GM23338 (cell line): ENCODE measurements around the gene RSL1D1. TPM values are rescaled to one million over a fixed set of nuclear protein-coding genes. Genes with fewer than 3 reads are reported as not detected.

Source experiments
- ATAC-seq: fragments of 200-7000 bp; cut with Tn5 transposase; 3 replicates; pipeline ENCODE4 v1.9.1; 2020
- DNase-seq: peaks from one replicate; pipeline ENCODE4 v3.0.0-alpha.2; 2015; ENCODE audit warnings: low spot score
- H2AFZ ChIP-seq: fragments of 200-600 bp; sonication (generic); 2 replicates; pipeline ENCODE4 v1.8.0; 2016; ENCODE audit warnings: antibody characterized with exemption, mild to moderate bottlenecking, moderate library complexity
- H3F3A ChIP-seq: fragments of 200-600 bp; sonication (generic); replicated peaks from 2 replicates; pipeline ENCODE4 v1.8.0; 2017; ENCODE audit warnings: antibody characterized with exemption, mixed run types, low read depth
- H3K27ac ChIP-seq: fragments of 200-600 bp; sonication (generic); 2 replicates; pipeline ENCODE4 v1.6.1; 2016; ENCODE audit warnings: low read depth
- H3K27me3 ChIP-seq: fragments of 200-600 bp; sonication (generic); 2 replicates; pipeline ENCODE4 v1.8.0; 2016; ENCODE audit warnings: mild to moderate bottlenecking, mixed run types, moderate library complexity; ENCODE audit not compliant: insufficient read depth
- H3K36me3 ChIP-seq: fragments of 200-600 bp; sonication (generic); 2 replicates; pipeline ENCODE4 v1.8.0; 2016; ENCODE audit warnings: mild to moderate bottlenecking; ENCODE audit not compliant: insufficient read depth
- H3K4me1 ChIP-seq: fragments of 200-600 bp; sonication (generic); 2 replicates; pipeline ENCODE4 v1.8.0; 2016; ENCODE audit warnings: mild to moderate bottlenecking, moderate library complexity; ENCODE audit not compliant: insufficient read depth
- H3K4me2 ChIP-seq: fragments of 200-600 bp; sonication (generic); 2 replicates; pipeline ENCODE4 v1.7.1; 2017; ENCODE audit warnings: mixed run types
- H3K4me3 ChIP-seq: fragments of 200-600 bp; sonication (generic); 2 replicates; pipeline ENCODE4 v1.6.1; 2016; ENCODE audit warnings: mixed run types
- H3K79me2 ChIP-seq: fragments of 200-600 bp; sonication (generic); replicated peaks from 2 replicates; pipeline ENCODE4 v1.8.0; 2017; ENCODE audit warnings: mild to moderate bottlenecking; ENCODE audit not compliant: insufficient read depth
- H3K9me2 ChIP-seq: fragments of 200-600 bp; sonication (generic); 2 replicates; pipeline ENCODE4 v1.8.0; 2017; ENCODE audit not compliant: insufficient read depth
- H4K20me1 ChIP-seq: fragments of 200-600 bp; sonication (generic); replicated peaks from 2 replicates; pipeline ENCODE4 v1.8.0; 2017; ENCODE audit warnings: mild to moderate bottlenecking; ENCODE audit not compliant: insufficient read depth
- H3K27ac Mint-ChIP-seq: 2 replicates; pipeline ENCODE4 v1.8.0; 2020; ENCODE audit warnings: inconsistent platforms, mild to moderate bottlenecking, moderate library complexity, mixed read lengths
- H3K27me3 Mint-ChIP-seq: 3 replicates; pipeline ENCODE4 v1.8.0; 2022; ENCODE audit warnings: low read depth, mild to moderate bottlenecking, moderate library complexity, mixed read lengths, inconsistent platforms; ENCODE audit not compliant: insufficient read depth, poor library complexity
- H3K36me3 Mint-ChIP-seq: 3 replicates; pipeline ENCODE4 v1.8.0; 2021; ENCODE audit warnings: low read depth, mild to moderate bottlenecking, inconsistent platforms, moderate library complexity, mixed read lengths
- H3K4me1 Mint-ChIP-seq: 3 replicates; pipeline ENCODE4 v1.8.0; 2020; ENCODE audit warnings: mild to moderate bottlenecking, inconsistent platforms, mixed read lengths
- H3K4me3 Mint-ChIP-seq: 3 replicates; pipeline ENCODE4 v1.8.0; 2021; ENCODE audit warnings: moderate library complexity, mild to moderate bottlenecking, inconsistent platforms, mixed read lengths
- H3K9me3 Mint-ChIP-seq: 3 replicates; pipeline ENCODE4 v1.8.0; 2020; ENCODE audit warnings: moderate library complexity, mild to moderate bottlenecking, inconsistent platforms, mixed read lengths
- CREB1 ChIP-seq: fragments of 250-450 bp; sonication (Bioruptor Pico); IDR thresholded peaks from 2 replicates; pipeline ENCODE4 v1.5.0; 2020; ENCODE audit warnings: low read depth, mild to moderate bottlenecking, moderate library complexity
- CTCF ChIP-seq, 2 experiments: fragments of 200-600 bp in 1 of 2; sonication (generic) in 1 of 2; conservative IDR thresholded peaks; 2 replicates each; pipeline versions ENCODE4 v1.5.1 to v1.6.1; 2016 to 2017; ENCODE audit warnings: antibody characterized with exemption in 2 of 2, low read depth in 2 of 2, mild to moderate bottlenecking in 2 of 2, moderate library complexity in 1 of 2
- ETS1 ChIP-seq: IDR thresholded peaks from 2 replicates; pipeline ENCODE4 v1.6.1; 2016; ENCODE audit warnings: antibody characterized with exemption
- EZH2 ChIP-seq: fragments of 200-600 bp; sonication (generic); IDR thresholded peaks from one replicate; pipeline ENCODE4 v1.8.0; 2017; ENCODE audit warnings: antibody characterized with exemption, mild to moderate bottlenecking, low read depth; ENCODE audit not compliant: unreplicated experiment
- EZH2phosphoT487 ChIP-seq: fragments of 200-600 bp; sonication (generic); IDR thresholded peaks from one replicate; pipeline ENCODE4 v1.8.1; 2018; ENCODE audit warnings: antibody characterized with exemption; ENCODE audit not compliant: unreplicated experiment
- JUNB ChIP-seq: IDR thresholded peaks from one replicate; pipeline ENCODE4 v1.6.1; 2016; ENCODE audit warnings: antibody characterized with exemption; ENCODE audit not compliant: unreplicated experiment
- NANOG ChIP-seq: IDR thresholded peaks from 2 replicates; pipeline ENCODE4 v1.6.1; 2016; ENCODE audit warnings: antibody characterized with exemption, borderline replicate concordance
- POLR2AphosphoS5 ChIP-seq: IDR thresholded peaks from 2 replicates; pipeline ENCODE4 v1.6.1; 2016; ENCODE audit warnings: antibody characterized with exemption, low read depth
- STAT1 ChIP-seq: IDR thresholded peaks from one replicate; pipeline ENCODE4 v1.6.1; 2016; ENCODE audit warnings: antibody characterized with exemption; ENCODE audit not compliant: unreplicated experiment
- ZNF331 ChIP-seq: fragments of 250-450 bp; sonication (Bioruptor Pico); IDR thresholded peaks from 2 replicates; pipeline ENCODE4 v1.5.0; 2020; ENCODE audit warnings: low read depth, mild to moderate bottlenecking, moderate library complexity
- ZNF462 ChIP-seq: fragments of 250-450 bp; sonication (Bioruptor Pico); IDR thresholded peaks from 2 replicates; pipeline ENCODE4 v1.5.0; 2020; ENCODE audit warnings: mild to moderate bottlenecking, moderate library complexity
- polyA plus RNA-seq: library from polyadenylated mRNA; unstranded; fragments of >200 nt; fragmentation: Nextera tagmentation; extraction: Ambion mirVana; gene quantifications from 2 replicates; pipeline ENCODE4 v1.2.1, GENCODE V29; 2016
- total RNA-seq: library from RNA; depleted of rRNA; stranded (reverse); fragments of >200 nt; shearing (Covaris generic); gene quantifications from 2 replicates; pipeline ENCODE4 v1.2.3, GENCODE V29; 2014

RSL1D1 gene
- total and polyA plus RNA-seq, 2 experiments from 2014 or later, result 298 to 495 TPM

GRCh38 chr16:11876306-11876705 lies 25.0 kb upstream of the RSL1D1 start:
- H4K20me1 ChIP-seq, result peaks cover 14% of the 10 kb centered on the region
- Mint-ChIP-seq H3K27me3 (peaks cover 1% of the 10 kb centered on the region), H3K36me3 (peaks cover 62% of the 10 kb centered on the region), H3K27ac (no peak overlapping the region), H3K4me1 (peaks cover 4% of the 10 kb centered on the region; the same call in 1 of the 3 replicates), H3K4me3 (no peak overlapping the region), H3K9me3 (no peaks in the 10 kb centered on the region)
- DNase-seq, result no peak
- no peak overlapping the region for H3K4me3 ChIP-seq
- no peak overlapping the region for H3K27ac ChIP-seq
- ATAC-seq, result no peak
- H3K27me3 ChIP-seq, result no peaks in the 10 kb centered on the region
- no peaks in the 10 kb centered on the region for H3K79me2 ChIP-seq
- H3K36me3 ChIP-seq, result peaks cover 45% of the 10 kb centered on the region
- no peak overlapping the region for H2AFZ ChIP-seq
- H3F3A ChIP-seq, result 0 out of 2 replicates have a peak, but pooled peaks cover 2% of the 10 kb centered on the region
- H3K4me1 ChIP-seq, result no peaks in the 10 kb centered on the region
- TF ChIP-seq EZH2 (no peak), STAT1 (no peak), JUNB (no peak)
- no peak overlapping the region for H3K4me2 ChIP-seq
- H3K9me2 ChIP-seq, result no peaks in the 10 kb centered on the region

- H3K27me3 Mint-ChIP-seq, result peaks cover 1% of the 10 kb centered on the region
- H3K9me3 Mint-ChIP-seq, result no peaks in the 10 kb centered on the region
- no peak overlapping the region for H3K4me3 Mint-ChIP-seq
- Histone ChIP-seq H3K36me3 (peaks cover 40% of the 10 kb centered on the region), H2AFZ (no peak overlapping the region), H3K9me2 (no peaks in the 10 kb centered on the region), H3F3A (0 out of 2 replicates have a peak, but pooled peaks cover 2% of the 10 kb centered on the region), H3K4me3 (no peak overlapping the region), H3K79me2 (no peaks in the 10 kb centered on the region), H3K27ac (no peak overlapping the region), H4K20me1 (peaks cover 10% of the 10 kb centered on the region), H3K27me3 (no peaks in the 10 kb centered on the region), H3K4me2 (no peak overlapping the region), H3K4me1 (no peaks in the 10 kb centered on the region)
- DNase-seq (no peak), ATAC-seq (no peak)
- TF ChIP-seq ZNF462 (CRISPR knock-in tag), result no peak
- no peak for TF ChIP-seq EZH2phosphoT487
- no peak for TF ChIP-seq NANOG
- TF ChIP-seq ZNF331, result no peak
- TF ChIP-seq ETS1, result no peak
- no peak for TF ChIP-seq EZH2
- TF ChIP-seq STAT1, result no peak
- no peak for TF ChIP-seq POLR2AphosphoS5
- no peak for TF ChIP-seq CREB1 (CRISPR knock-in tag)
- no peak for TF ChIP-seq JUNB
- no peak for TF ChIP-seq CTCF (conservative IDR thresholded peaks at IDR 0.05; ENCODE audit: low read depth in 2 of 2)
- H3K4me1 Mint-ChIP-seq, result peaks cover 4% of the 10 kb centered on the region; the same call in 1 of the 3 replicates
- H3K27ac Mint-ChIP-seq, result no peak overlapping the region
- peaks cover 56% of the 10 kb centered on the region for H3K36me3 Mint-ChIP-seq
These were observed 24.4 kb upstream of the RSL1D1 start for GRCh38 chr16:11875721-11876120.
